GM18520 (cell line): ENCODE data around the gene NFIC.
"Not testable (repeated sequence)": the region's sequence is repeated elsewhere in the genome, so short reads cannot be mapped to it uniquely, and the experiment has no call there.

Experiments used
- ATAC-seq: cut with Tn5 transposase; IDR thresholded peaks from one replicate; pipeline ENCODE4 v1.9.1; 2021; ENCODE audit not compliant: unreplicated experiment

Gene NFIC

GRCh38 chr19:3336680-3337523 lies 29.5 kb upstream of the NFIC start:
- ATAC-seq, result no peak

- no peak for ATAC-seq
Observed at GRCh38 chr19:3338541-3339181, 27.7 kb upstream of the NFIC start.

- no peak for ATAC-seq
Observed at GRCh38 chr19:3340340-3340739, 26.0 kb upstream of the NFIC start.

GRCh38 chr19:3342246-3342645 lies 24.1 kb upstream of the NFIC start:
- no peak for ATAC-seq

- not testable (repeated sequence) for ATAC-seq
Observed at GRCh38 chr19:3342962-3343361, 23.4 kb upstream of the NFIC start.

GRCh38 chr19:3343619-3344502 lies 22.5 kb upstream of the NFIC start:
- ATAC-seq, result no peak

GRCh38 chr19:3344608-3345598 lies 21.5 kb upstream of the NFIC start:
- no peak for ATAC-seq

- ATAC-seq, result no peak
Observed at GRCh38 chr19:3345850-3346460, 20.4 kb upstream of the NFIC start.

- ATAC-seq, result no peak
Observed at GRCh38 chr19:3346677-3347353, 19.6 kb upstream of the NFIC start.

- no peak for ATAC-seq
Observed at GRCh38 chr19:3348042-3348441, 18.3 kb upstream of the NFIC start.

GRCh38 chr19:3348469-3348868 lies 17.9 kb upstream of the NFIC start:
- not testable (repeated sequence) for ATAC-seq

GRCh38 chr19:3350014-3350663 lies 16.2 kb upstream of the NFIC start:
- no peak for ATAC-seq

GRCh38 chr19:3351702-3352447 lies 14.5 kb upstream of the NFIC start:
- ATAC-seq, result no peak

- ATAC-seq, result no peak
Observed at GRCh38 chr19:3353493-3353892, 12.9 kb upstream of the NFIC start.

GRCh38 chr19:3356805-3357204 lies 9.6 kb upstream of the NFIC start:
- ATAC-seq, result no peak

GRCh38 chr19:3357271-3357991 lies 9.0 kb upstream of the NFIC start:
- ATAC-seq, result no peak

GRCh38 chr19:3357992-3358688 lies 8.2 kb upstream of the NFIC start:
- no peak for ATAC-seq
